RWPE2 (cell line): ENCODE measurements around the gene SIRT6.
"Not testable (repeated sequence)": the region's sequence is repeated elsewhere in the genome, so short reads cannot be mapped to it uniquely, and the experiment has no call there.

Experiments
- ATAC-seq: fragments of 200-7000 bp; cut with Tn5 transposase; 3 replicates; pipeline ENCODE4 v1.9.1; 2021; ENCODE audit warnings: low read depth
- DNase-seq: peaks from one replicate; pipeline ENCODE4 v3.0.0-alpha.2; 2020; ENCODE audit warnings: low spot score
- H3K27ac ChIP-seq: fragments of 450-650 bp; 2 replicates; pipeline ENCODE4 v1.5.1; 2017; ENCODE audit warnings: mild to moderate bottlenecking; ENCODE audit not compliant: poor library complexity, severe bottlenecking
- H3K27me3 ChIP-seq: fragments of 250-450 bp; sonication (Bioruptor Pico); 2 replicates; pipeline ENCODE4 v1.5.1; 2021; ENCODE audit warnings: mild to moderate bottlenecking, moderate library complexity; ENCODE audit not compliant: insufficient read depth, poor library complexity, severe bottlenecking
- H3K36me3 ChIP-seq: fragments of 250-450 bp; sonication (Bioruptor Pico); 2 replicates; pipeline ENCODE4 v1.5.1; 2020; ENCODE audit warnings: low read depth, mild to moderate bottlenecking, moderate library complexity
- H3K4me1 ChIP-seq: fragments of 250-450 bp; sonication (Bioruptor Pico); 2 replicates; pipeline ENCODE4 v1.5.1; 2021; ENCODE audit warnings: mild to moderate bottlenecking, moderate library complexity; ENCODE audit not compliant: insufficient read depth, poor library complexity, severe bottlenecking
- H3K4me3 ChIP-seq: fragments of 250-450 bp; sonication (Bioruptor Pico); 2 replicates; pipeline ENCODE4 v1.5.1; 2021; ENCODE audit warnings: mild to moderate bottlenecking, moderate library complexity; ENCODE audit not compliant: severe bottlenecking
- H3K9me3 ChIP-seq: fragments of 250-450 bp; sonication (Bioruptor Pico); 2 replicates; pipeline ENCODE4 v1.5.1; 2021; ENCODE audit warnings: mild to moderate bottlenecking, moderate library complexity; ENCODE audit not compliant: severe bottlenecking
- CTCF ChIP-seq: fragments of 450-650 bp; IDR thresholded peaks from one replicate; pipeline ENCODE4 v1.5.1; 2017; ENCODE audit warnings: mild to moderate bottlenecking, moderate library complexity; ENCODE audit not compliant: poor library complexity, severe bottlenecking

SIRT6 gene

GRCh38 chr19:4196587-4197148 is 14.3 kb upstream of the SIRT6 start:
- no peaks in the 10 kb centered on the region for H3K36me3 ChIP-seq
- peaks cover 24% of the 10 kb centered on the region for H3K27me3 ChIP-seq

GRCh38 chr19:4196009-4196408 is 13.6 kb upstream of the SIRT6 start:
- no peaks in the 10 kb centered on the region for H3K36me3 ChIP-seq
- H3K27me3 ChIP-seq = peaks cover 24% of the 10 kb centered on the region
- no peak for DNase-seq
- no peaks in the 10 kb centered on the region for H3K9me3 ChIP-seq
- H3K4me1 ChIP-seq = no peaks in the 10 kb centered on the region
- no peak overlapping the region for H3K4me3 ChIP-seq
- H3K27ac ChIP-seq = no peak overlapping the region
- ATAC-seq = no peak
- TF ChIP-seq CTCF = no peak

More at GRCh38 chr19:4196587-4197148, 14.3 kb upstream of the SIRT6 start:
- ATAC-seq (no peak), DNase-seq (no peak)
- Histone ChIP-seq H3K4me1 (no peaks in the 10 kb centered on the region), H3K27ac (no peak overlapping the region), H3K4me3 (no peak overlapping the region), H3K9me3 (no peaks in the 10 kb centered on the region)
- no peak for TF ChIP-seq CTCF

GRCh38 chr19:4194353-4194752 is 12.0 kb upstream of the SIRT6 start:
- H3K27me3 ChIP-seq = peaks cover 20% of the 10 kb centered on the region
- DNase-seq (no peak), ATAC-seq (no peak)
- no peaks in the 10 kb centered on the region for H3K9me3 ChIP-seq
- no peak overlapping the region for H3K4me3 ChIP-seq
- no peaks in the 10 kb centered on the region for H3K36me3 ChIP-seq
- H3K4me1 ChIP-seq = no peaks in the 10 kb centered on the region
- H3K27ac ChIP-seq = no peak overlapping the region
- TF ChIP-seq CTCF = no peak

GRCh38 chr19:4192537-4192936 is 10.2 kb upstream of the SIRT6 start:
- H3K9me3 ChIP-seq, H3K4me1 ChIP-seq, H3K27ac ChIP-seq, ATAC-seq, H3K36me3 ChIP-seq, H3K4me3 ChIP-seq, DNase-seq, H3K27me3 ChIP-seq: not testable (repeated sequence)

- Histone ChIP-seq H3K27ac (no peak overlapping the region), H3K27me3 (no peaks in the 10 kb centered on the region), H3K9me3 (no peaks in the 10 kb centered on the region), H3K4me1 (no peaks in the 10 kb centered on the region), H3K36me3 (no peaks in the 10 kb centered on the region), H3K4me3 (no peak overlapping the region)
- no peak for TF ChIP-seq CTCF
- ATAC-seq = no peak
- no peak for DNase-seq
Observed at GRCh38 chr19:4189641-4190040, 7.3 kb upstream of the SIRT6 start.
